H9 (cell line): ENCODE data around the gene NEDD4L. TPM values are rescaled to one million over a fixed set of nuclear protein-coding genes. Genes with fewer than 3 reads are reported as not detected.

Experiments used
- DNase-seq: peaks from one replicate; pipeline ENCODE4 v3.0.0-alpha.2; 2017
- H2AFZ ChIP-seq: one replicate; pipeline ENCODE4 v1.6.1; 2013; ENCODE audit warnings: mild to moderate bottlenecking, low read length, control low read depth, moderate library complexity
- H2AK5ac ChIP-seq: 2 replicates; pipeline ENCODE4 v1.6.1; 2013; ENCODE audit warnings: low read length, control low read depth, mixed read lengths; ENCODE audit not compliant: insufficient read length
- H2BK120ac ChIP-seq: one replicate; pipeline ENCODE4 v1.6.1; 2013; ENCODE audit warnings: low read depth, mild to moderate bottlenecking, low read length, control low read depth, inconsistent platforms; ENCODE audit not compliant: poor library complexity, severe bottlenecking
- H2BK12ac ChIP-seq: 2 replicates; pipeline ENCODE4 v1.6.1; 2013; ENCODE audit warnings: low read length, control low read depth, mixed read lengths, low read depth; ENCODE audit not compliant: insufficient read length
- H2BK15ac ChIP-seq: 2 replicates; pipeline ENCODE4 v1.6.1; 2013; ENCODE audit warnings: low read depth, low read length, control low read depth
- H2BK20ac ChIP-seq: one replicate; pipeline ENCODE4 v1.6.1; 2013; ENCODE audit warnings: low read depth, mild to moderate bottlenecking, low read length, control low read depth, inconsistent platforms; ENCODE audit not compliant: poor library complexity, severe bottlenecking
- H2BK5ac ChIP-seq: 2 replicates; pipeline ENCODE4 v1.6.1; 2013; ENCODE audit warnings: low read length, control low read depth, mixed read lengths; ENCODE audit not compliant: insufficient read length
- H3K14ac ChIP-seq: 2 replicates; pipeline ENCODE4 v1.6.1; 2013; ENCODE audit warnings: low read length, control low read depth; ENCODE audit not compliant: insufficient read depth
- H3K18ac ChIP-seq: 2 replicates; pipeline ENCODE4 v1.6.1; 2013; ENCODE audit warnings: low read depth, mild to moderate bottlenecking, mixed read lengths, low read length, control low read depth; ENCODE audit not compliant: insufficient read length
- H3K23ac ChIP-seq: 2 replicates; pipeline ENCODE4 v1.6.1; 2013; ENCODE audit warnings: low read length, control low read depth, mixed read lengths, low read depth; ENCODE audit not compliant: insufficient read length
- H3K23me2 ChIP-seq: 2 replicates; pipeline ENCODE4 v1.6.1; 2013; ENCODE audit warnings: low read depth, mild to moderate bottlenecking, mixed read lengths, low read length, control low read depth; ENCODE audit not compliant: insufficient read length, poor library complexity, severe bottlenecking
- H3K27ac ChIP-seq: 2 replicates; pipeline ENCODE4 v1.5.1; 2013; ENCODE audit warnings: low read length, control low read depth, mixed read lengths, low read depth; ENCODE audit not compliant: insufficient read length
- H3K27me3 ChIP-seq: 2 replicates; pipeline ENCODE4 v1.6.1; 2013; ENCODE audit warnings: low read length, control low read depth, inconsistent platforms; ENCODE audit not compliant: insufficient read depth
- H3K4ac ChIP-seq: 2 replicates; pipeline ENCODE4 v1.6.1; 2013; ENCODE audit warnings: low read depth, mild to moderate bottlenecking, control low read depth, inconsistent platforms, low read length, moderate library complexity
- H3K4me1 ChIP-seq: 2 replicates; pipeline ENCODE4 v1.6.1; 2013; ENCODE audit warnings: low read length, control low read depth, inconsistent platforms; ENCODE audit not compliant: insufficient read depth
- H3K4me2 ChIP-seq: 2 replicates; pipeline ENCODE4 v1.6.1; 2013; ENCODE audit warnings: low read length, control low read depth, mixed read lengths; ENCODE audit not compliant: insufficient read length, insufficient read depth
- H3K56ac ChIP-seq: 2 replicates; pipeline ENCODE4 v1.6.1; 2013; ENCODE audit warnings: low read depth, mild to moderate bottlenecking, mixed read lengths, low read length, control low read depth; ENCODE audit not compliant: insufficient read length
- H3K79me1 ChIP-seq: 2 replicates; pipeline ENCODE4 v1.6.1; 2013; ENCODE audit warnings: low read depth, mild to moderate bottlenecking, moderate library complexity, low read length, control low read depth, inconsistent platforms; ENCODE audit not compliant: insufficient read depth, poor library complexity, severe bottlenecking
- H3K79me2 ChIP-seq: 2 replicates; pipeline ENCODE4 v1.6.1; 2013; ENCODE audit warnings: low read length, control low read depth, inconsistent platforms; ENCODE audit not compliant: insufficient read depth
- H3K9ac ChIP-seq: 2 replicates; pipeline ENCODE4 v1.6.1; 2013; ENCODE audit warnings: low read length, control low read depth, mixed read lengths; ENCODE audit not compliant: insufficient read length; ENCODE audit errors: extremely low read depth
- H3K9me3 ChIP-seq: one replicate; pipeline ENCODE4 v1.6.1; 2013; ENCODE audit warnings: low read depth, low read length, inconsistent platforms; ENCODE audit not compliant: control insufficient read depth
- H3T11ph ChIP-seq: one replicate; pipeline ENCODE4 v1.6.1; 2013; ENCODE audit warnings: mild to moderate bottlenecking, low read length, control low read depth, inconsistent platforms
- H4K20me1 ChIP-seq: one replicate; pipeline ENCODE4 v1.6.1; 2013; ENCODE audit not compliant: control insufficient read depth, insufficient read length, insufficient read depth
- H4K5ac ChIP-seq: 2 replicates; pipeline ENCODE4 v1.6.1; 2013; ENCODE audit warnings: low read depth, mild to moderate bottlenecking, mixed read lengths, low read length, control low read depth; ENCODE audit not compliant: insufficient read length
- H4K8ac ChIP-seq: replicated peaks from 2 replicates; pipeline ENCODE4 v1.6.1; 2013; ENCODE audit warnings: low read length, control low read depth, mixed read lengths, low read depth; ENCODE audit not compliant: insufficient read length
- H4K91ac ChIP-seq: 2 replicates; pipeline ENCODE4 v1.6.1; 2013; ENCODE audit warnings: low read depth, mild to moderate bottlenecking, moderate library complexity, mixed read lengths, low read length, control low read depth; ENCODE audit not compliant: insufficient read length
- H3K27ac Mint-ChIP-seq, 3 experiments: 2 replicates in 2 of 3; 3 replicates in 1 of 3; pipeline ENCODE4 v1.8.0; 2020 to 2021; ENCODE audit warnings: mixed read lengths in 3 of 3, mild to moderate bottlenecking in 1 of 3, moderate library complexity in 1 of 3
- H3K27me3 Mint-ChIP-seq: 2 replicates; pipeline ENCODE4 v1.8.0; 2021; ENCODE audit warnings: low read depth, mild to moderate bottlenecking, moderate library complexity, mixed read lengths
- H3K36me3 Mint-ChIP-seq, 3 experiments: 2 replicates in 2 of 3; 3 replicates in 1 of 3; pipeline ENCODE4 v1.8.0; 2020 to 2021; ENCODE audit warnings: low read depth in 3 of 3, mixed read lengths in 3 of 3; ENCODE audit not compliant: insufficient read depth in 1 of 3
- H3K4me1 Mint-ChIP-seq, 2 experiments: 2 replicates each; pipeline ENCODE4 v1.8.0; 2020; ENCODE audit warnings: mixed read lengths in 2 of 2
- H3K4me3 Mint-ChIP-seq, 2 experiments: 2 replicates in 1 of 2; 3 replicates in 1 of 2; pipeline ENCODE4 v1.8.0; 2020 to 2021; ENCODE audit warnings: mild to moderate bottlenecking in 2 of 2, mixed read lengths in 2 of 2, moderate library complexity in 1 of 2
- H3K9me3 Mint-ChIP-seq, 2 experiments: 2 replicates in 1 of 2; 3 replicates in 1 of 2; pipeline ENCODE4 v1.8.0; 2020; ENCODE audit warnings: mild to moderate bottlenecking in 2 of 2, mixed read lengths in 2 of 2, moderate library complexity in 1 of 2
- CTCF ChIP-seq: fragments of 200-600 bp; sonication (generic); conservative IDR thresholded peaks from 3 replicates; pipeline ENCODE4 v1.8.0; 2021; ENCODE audit warnings: antibody characterized with exemption, mild to moderate bottlenecking
- WGBS: extraction: QIAGEN DNeasy Blood & Tissue Kit; methylation state at CpG from one replicate; pipeline ENCODE4 v1.1.7; 2013; ENCODE audit warnings: missing lambda C conversion rate, low lambda C conversion rate, mixed read lengths; ENCODE audit not compliant: insufficient read length; ENCODE audit errors: extremely low coverage; 5-methylcytosine and 5-hydroxymethylcytosine counted together
- total RNA-seq: library from RNA; stranded (reverse); gene quantifications from 2 replicates; pipeline ENCODE4 v1.2.1, GENCODE V29; 2021

The NEDD4L gene
- total RNA-seq, 1 experiment from 2014 or later: 76.3 TPM

- peaks cover 2 to 3% of the 10 kb centered on the region in 2 experiments; a peak in 3 of 5 replicates for H3K9me3 Mint-ChIP-seq
Observed at GRCh38 chr18:58180172-58180571, 136.1 kb downstream of the NEDD4L start.

More at GRCh38 chr18:58180172-58180571, 136.1 kb downstream of the NEDD4L start:
- no peak overlapping the region for H3K4ac ChIP-seq
- H4K91ac ChIP-seq: no peak overlapping the region
- Mint-ChIP-seq H3K4me3 (no peak overlapping the region), H3K4me1 (peaks cover 29 to 42% of the 10 kb centered on the region in 2 experiments), H3K27me3 (0 out of 2 replicates have a peak, but pooled peaks cover 1% of the 10 kb centered on the region), H3K36me3 (peaks cover 0 to 4% (median 0%) of the 10 kb centered on the region in 3 experiments; a peak in 2 of 7 replicates), H3K27ac (peak overlapping the region in 2 of 3 experiments; percentile 20 to 54; a peak in 4 of 7 replicates)
- no peaks in the 10 kb centered on the region; the same call in 1 of the 2 replicates for H3K79me2 ChIP-seq
- no peak overlapping the region for H2BK120ac ChIP-seq
- no peak for TF ChIP-seq CTCF
- H3K4me1 ChIP-seq: no peaks in the 10 kb centered on the region; the same call in 1 of the 2 replicates
- no peak overlapping the region for H3K18ac ChIP-seq
- WGBS: no CpG with 5 or more reads among the region's 16 CpGs
- no peak overlapping the region for H2BK15ac ChIP-seq
- H2BK12ac ChIP-seq: no peak overlapping the region
- H3K79me1 ChIP-seq: no peaks in the 10 kb centered on the region
- no peak overlapping the region for H4K5ac ChIP-seq
- H4K8ac ChIP-seq: no peak overlapping the region
- H3T11ph ChIP-seq: no peak overlapping the region
- no peak overlapping the region for H2BK20ac ChIP-seq
- H3K23me2 ChIP-seq: no peaks in the 10 kb centered on the region
- H2BK5ac ChIP-seq: no peak overlapping the region
- no peaks in the 10 kb centered on the region for H3K9me3 ChIP-seq
- H3K56ac ChIP-seq: no peak overlapping the region
- H3K27me3 ChIP-seq: no peaks in the 10 kb centered on the region
- H3K14ac ChIP-seq: no peak overlapping the region
- no peak overlapping the region for H3K27ac ChIP-seq
- no peaks in the 10 kb centered on the region for H4K20me1 ChIP-seq
- no peak overlapping the region for H3K9ac ChIP-seq
- H2AK5ac ChIP-seq: no peak overlapping the region
- no peak for DNase-seq
- H2AFZ ChIP-seq: no peak overlapping the region
- no peak overlapping the region for H3K23ac ChIP-seq
- no peak overlapping the region for H3K4me2 ChIP-seq
